Prostate gland (tissue), 2 donors: ENCODE measurements around the gene DNAJC6.

ENCODE experiments used
- POLR2A ChIP-seq: fragments of 450-650 bp; IDR thresholded peaks from one replicate; pipeline ENCODE4 v1.6.1; 2016; ENCODE audit warnings: antibody characterized with exemption, mild to moderate bottlenecking
- TF ChIP-seq, protein P1 (sequence below), 4 experiments: fragments of 200-600 bp in 2 of 4; fragments of 450-650 bp in 2 of 4; sonication (generic) in 2 of 4; IDR thresholded peaks; 1 replicate in 3 of 4; 2 replicates in 1 of 4; pipeline ENCODE4 v1.5.1; 2016 to 2019; ENCODE audit warnings: antibody characterized with exemption in 4 of 4, mild to moderate bottlenecking in 2 of 4, moderate library complexity in 2 of 4

DNA sequence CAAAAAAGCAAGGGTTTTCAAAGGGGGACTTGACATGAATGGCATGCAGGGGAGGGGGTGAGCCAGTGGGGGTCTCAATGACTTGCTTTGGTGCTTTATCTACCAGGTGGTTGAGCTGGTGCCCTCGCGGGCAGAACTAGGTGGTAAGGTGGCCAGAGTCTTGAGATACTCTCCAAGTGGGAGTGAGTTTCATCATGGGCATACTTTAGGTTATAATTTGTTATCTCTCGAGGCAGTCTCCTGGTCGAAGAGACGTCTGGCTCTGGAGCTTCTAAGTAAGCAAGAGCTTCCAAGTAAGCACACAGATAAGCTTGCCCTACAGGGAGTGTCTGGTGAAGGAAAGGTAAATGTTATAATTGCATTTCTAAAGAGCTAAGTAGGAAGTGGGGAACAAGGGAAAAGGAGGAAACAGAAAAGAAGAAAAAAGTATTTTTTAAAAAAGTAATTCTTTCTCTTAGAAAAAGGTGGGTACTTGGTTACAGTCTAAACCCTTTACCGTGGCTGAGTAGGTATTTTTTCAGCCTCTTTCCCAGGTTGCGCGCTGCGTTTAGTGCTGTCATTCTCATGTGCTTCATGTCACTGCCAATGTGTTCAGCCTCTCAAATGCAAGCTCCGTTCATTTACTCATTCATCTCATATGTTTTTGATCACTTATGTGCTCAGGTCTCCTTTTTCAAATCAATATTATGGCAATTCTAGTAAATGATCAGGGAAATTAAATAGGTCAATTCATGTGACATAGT is 31.6 kb upstream of the DNAJC6 start:
- no peak for TF ChIP-seq POLR2A
- TF ChIP-seq, protein P1, sequence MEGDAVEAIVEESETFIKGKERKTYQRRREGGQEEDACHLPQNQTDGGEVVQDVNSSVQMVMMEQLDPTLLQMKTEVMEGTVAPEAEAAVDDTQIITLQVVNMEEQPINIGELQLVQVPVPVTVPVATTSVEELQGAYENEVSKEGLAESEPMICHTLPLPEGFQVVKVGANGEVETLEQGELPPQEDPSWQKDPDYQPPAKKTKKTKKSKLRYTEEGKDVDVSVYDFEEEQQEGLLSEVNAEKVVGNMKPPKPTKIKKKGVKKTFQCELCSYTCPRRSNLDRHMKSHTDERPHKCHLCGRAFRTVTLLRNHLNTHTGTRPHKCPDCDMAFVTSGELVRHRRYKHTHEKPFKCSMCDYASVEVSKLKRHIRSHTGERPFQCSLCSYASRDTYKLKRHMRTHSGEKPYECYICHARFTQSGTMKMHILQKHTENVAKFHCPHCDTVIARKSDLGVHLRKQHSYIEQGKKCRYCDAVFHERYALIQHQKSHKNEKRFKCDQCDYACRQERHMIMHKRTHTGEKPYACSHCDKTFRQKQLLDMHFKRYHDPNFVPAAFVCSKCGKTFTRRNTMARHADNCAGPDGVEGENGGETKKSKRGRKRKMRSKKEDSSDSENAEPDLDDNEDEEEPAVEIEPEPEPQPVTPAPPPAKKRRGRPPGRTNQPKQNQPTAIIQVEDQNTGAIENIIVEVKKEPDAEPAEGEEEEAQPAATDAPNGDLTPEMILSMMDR (IDR thresholded peaks at IDR 0.05), result no peak
